BE2C (cell line): ENCODE data around the gene TMEM248.
"Not testable (repeated sequence)": the region's sequence is repeated elsewhere in the genome, so short reads cannot be mapped to it uniquely, and the experiment has no call there.

ENCODE experiments used
- DNase-seq: peaks from one replicate; pipeline ENCODE4 v3.0.0-alpha.2; 2020
- H3K27me3 ChIP-seq: fragments of 250-450 bp; sonication (Bioruptor Pico); 2 replicates; pipeline ENCODE4 v1.5.1; 2020; ENCODE audit warnings: mild to moderate bottlenecking
- H3K36me3 ChIP-seq: fragments of 250-450 bp; sonication (Bioruptor Pico); 2 replicates; pipeline ENCODE4 v1.5.1; 2020; ENCODE audit warnings: mild to moderate bottlenecking
- H3K4me1 ChIP-seq: fragments of 250-450 bp; sonication (Bioruptor Pico); 2 replicates; pipeline ENCODE4 v1.5.1; 2020
- H3K4me3 ChIP-seq: 2 replicates; pipeline ENCODE4 v1.5.1; 2011; ENCODE audit warnings: low read depth, low read length
- H3K9me3 ChIP-seq: fragments of 250-450 bp; sonication (Bioruptor Pico); 2 replicates; pipeline ENCODE4 v1.5.1; 2020
- CTCF ChIP-seq: IDR thresholded peaks from 2 replicates; pipeline ENCODE4 v1.5.1; 2012; ENCODE audit warnings: mild to moderate bottlenecking, low read depth, low read length

Gene TMEM248

GRCh38 chr7:66970310-66970709 is 49.3 kb downstream of the TMEM248 start:
- TF ChIP-seq CTCF = no peak
- no peak for DNase-seq
- Histone ChIP-seq H3K9me3 (peaks cover under 1% of the 10 kb centered on the region; the same call in 1 of the 2 replicates), H3K36me3 (no peaks in the 10 kb centered on the region), H3K4me1 (no peaks in the 10 kb centered on the region), H3K27me3 (no peaks in the 10 kb centered on the region), H3K4me3 (no peak overlapping the region)

GRCh38 chr7:66974986-66975590 is 54.1 kb downstream of the TMEM248 start:
- Histone ChIP-seq H3K9me3 (peaks cover 2% of the 10 kb centered on the region), H3K4me3 (no peak overlapping the region), H3K36me3 (no peaks in the 10 kb centered on the region), H3K27me3 (no peaks in the 10 kb centered on the region), H3K4me1 (no peaks in the 10 kb centered on the region)
- TF ChIP-seq CTCF = no peak
- peak; percentile 56 for DNase-seq

GRCh38 chr7:66978312-66978711 is 57.3 kb downstream of the TMEM248 start:
- not testable (repeated sequence) for H3K27me3 ChIP-seq, H3K9me3 ChIP-seq, H3K36me3 ChIP-seq, H3K4me1 ChIP-seq, H3K4me3 ChIP-seq, DNase-seq

- H3K9me3 ChIP-seq, H3K36me3 ChIP-seq, DNase-seq, H3K4me3 ChIP-seq, H3K27me3 ChIP-seq, H3K4me1 ChIP-seq: not testable (repeated sequence)
Measured at GRCh38 chr7:66979013-66979412, 58.0 kb downstream of the TMEM248 start.

- not testable (repeated sequence) for H3K36me3 ChIP-seq, H3K4me3 ChIP-seq
Measured at GRCh38 chr7:66980336-66980735, 59.3 kb downstream of the TMEM248 start.

GRCh38 chr7:66989552-66989951 is 68.5 kb downstream of the TMEM248 start:
- not testable (repeated sequence) for H3K4me1 ChIP-seq, H3K9me3 ChIP-seq, H3K27me3 ChIP-seq, H3K4me3 ChIP-seq, DNase-seq
- H3K36me3 ChIP-seq = peaks cover 17% of the 10 kb centered on the region

More at GRCh38 chr7:66980336-66980735, 59.3 kb downstream of the TMEM248 start:
- DNase-seq, H3K27me3 ChIP-seq, H3K4me1 ChIP-seq, H3K9me3 ChIP-seq: not testable (repeated sequence)

- H3K27me3 ChIP-seq = not testable (repeated sequence)
Measured at GRCh38 chr7:66994051-66994450, 73.0 kb downstream of the TMEM248 start.

GRCh38 chr7:66994691-66995049 is 73.6 kb downstream of the TMEM248 start:
- H3K9me3 ChIP-seq, H3K4me1 ChIP-seq, H3K27me3 ChIP-seq: not testable (repeated sequence)
- peaks cover 14% of the 10 kb centered on the region for H3K36me3 ChIP-seq
- peak; percentile 47 for TF ChIP-seq CTCF
- DNase-seq = peak; percentile 48
- H3K4me3 ChIP-seq = peak overlapping the region; percentile 82

More at GRCh38 chr7:66994051-66994450, 73.0 kb downstream of the TMEM248 start:
- H3K4me1 ChIP-seq, DNase-seq, H3K9me3 ChIP-seq: not testable (repeated sequence)
- Histone ChIP-seq H3K36me3 (peaks cover 14% of the 10 kb centered on the region), H3K4me3 (peak overlapping the region; percentile 82)

GRCh38 chr7:66995050-66995776 is 74.2 kb downstream of the TMEM248 start, which contains the start of gene SBDS:
SBDS (minus strand) TSS chr7:66995586; CDS start chr7:66995417, 169 bp downstream.
- Histone ChIP-seq H3K36me3 (peaks cover 11% of the 10 kb centered on the region), H3K4me3 (peak within 1 kb of the TSS; percentile 90)
- H3K27me3 ChIP-seq, H3K9me3 ChIP-seq, H3K4me1 ChIP-seq: not testable (repeated sequence)
- peak; percentile 95 for DNase-seq

- DNase-seq = peak; percentile 98
- Histone ChIP-seq H3K36me3 (peaks cover 10% of the 10 kb centered on the region), H3K4me3 (peak within 1 kb of the TSS; percentile 90)
- H3K27me3 ChIP-seq, H3K4me1 ChIP-seq, H3K9me3 ChIP-seq: not testable (repeated sequence)
Measured at GRCh38 chr7:66996444-66997191, 75.6 kb downstream of the TMEM248 start, which contains the start of gene TYW1. TYW1 (plus strand) TSS chr7:66996833; CDS start chr7:66996979, 146 bp downstream.

GRCh38 chr7:67000601-67001258 is 79.7 kb downstream of the TMEM248 start:
- H3K4me3 ChIP-seq, H3K4me1 ChIP-seq, H3K9me3 ChIP-seq, H3K36me3 ChIP-seq, DNase-seq, H3K27me3 ChIP-seq: not testable (repeated sequence)

- DNase-seq, H3K4me1 ChIP-seq, H3K9me3 ChIP-seq, H3K36me3 ChIP-seq, H3K27me3 ChIP-seq, H3K4me3 ChIP-seq: not testable (repeated sequence)
Measured at GRCh38 chr7:67004145-67004544, 83.1 kb downstream of the TMEM248 start.
